ENCODE measurements around the gene MZT2B. TPM values are rescaled to one million over a fixed set of nuclear protein-coding genes. Genes with fewer than 3 reads are reported as not detected.
"Not testable (repeated sequence)": the region's sequence is repeated elsewhere in the genome, so short reads cannot be mapped to it uniquely, and the experiment has no call there.

The MZT2B gene
- total and polyA plus RNA-seq, 9 of the 15 experiments (the other 6 are each of a cell fraction or from before 2014, with no cell fraction given): 5.1 to 435 (median 102) TPM

DNA sequence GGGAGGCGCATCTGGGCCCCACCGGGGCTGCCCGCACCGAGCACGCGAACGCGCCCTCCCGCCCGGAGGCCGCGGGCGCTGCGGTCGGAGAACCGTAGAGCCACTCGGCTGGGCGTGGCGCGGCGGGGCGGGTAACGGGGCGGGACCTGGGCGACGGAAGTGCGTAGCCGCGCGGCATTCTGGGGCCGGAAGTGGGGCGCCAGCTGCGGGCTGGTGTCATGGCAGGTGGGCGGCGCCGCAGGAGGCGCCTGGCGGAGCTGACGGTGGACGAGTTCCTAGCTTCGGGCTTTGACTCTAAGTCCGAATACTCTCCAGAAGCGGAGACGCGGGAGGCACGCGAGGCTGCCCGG lies 47.1 kb downstream of the MZT2B start:
- peak overlapping the region; percentile 70; the same call in 1 of the 2 replicates for H2AFZ ChIP-seq (ENCODE audit: low read depth, low read length)
- ATAC-seq (peak; percentile 99), DNase-seq (ENCODE audit: extremely low read depth in 1 of 4, low spot score in 3 of 4) (peak; percentile 84 to 91 (median 84))
- H3K9me3 ChIP-seq (replicated peaks; ENCODE audit: control insufficient read depth, insufficient read depth, low read depth, low read length); H3K36me3 ChIP-seq (ENCODE audit: control insufficient read depth, insufficient read depth, low read length); CTCF ChIA-PET (ENCODE audit: low intra/inter-chr PET ratio); H3K79me2 ChIP-seq (ENCODE audit: control insufficient read depth, insufficient read depth, low read length); POLR2A ChIA-PET; H3K9me1 ChIP-seq (ENCODE audit: control insufficient read depth, insufficient read depth, low read length); BruUV-seq (replicated peaks); H3K27ac ChIP-seq (ENCODE audit: extremely low read depth, low read depth, low read length); H3K27me3 ChIP-seq (ENCODE audit: control insufficient read depth in 2 of 2, insufficient read depth in 2 of 2, low read length in 2 of 2); in situ Hi-C loops (cut with MboI); intact Hi-C loops (cut with micrococcal nuclease); H4K20me1 ChIP-seq (replicated peaks; ENCODE audit: control insufficient read depth, insufficient read depth, low read length); FAIRE-seq: not testable (repeated sequence)
- H3K9ac ChIP-seq (ENCODE audit: insufficient read depth in 1 of 2, low read depth in 2 of 2, low read length in 2 of 2): peak overlapping the region; percentile 56 to 87; a peak in 3 of 4 replicates
- peaks cover 0 to 35% of the 10 kb centered on the region in 2 experiments; a peak in 2 of 5 replicates for H3K4me1 ChIP-seq (replicated peaks in 1 of 2; ENCODE audit: control insufficient read depth in 2 of 2, insufficient read depth in 2 of 2, low read length in 2 of 2)
- 0% methylated on average over 10 of the region's 48 CpGs for WGBS (ENCODE audit: insufficient coverage, low coverage, missing lambda C conversion rate)
- H3K4me2 ChIP-seq (ENCODE audit: insufficient read depth, low read length): peak overlapping the region; percentile 78; the same call in 1 of the 2 replicates
- H3K4me3 ChIP-seq: peak overlapping the region; percentile 65
- peak; percentile 63; the same call in 1 of the 2 replicates for TF ChIP-seq RBFOX2 (IDR thresholded peaks at IDR 0.05; ENCODE audit: low read depth, low read length)
- TF ChIP-seq, protein P1, sequence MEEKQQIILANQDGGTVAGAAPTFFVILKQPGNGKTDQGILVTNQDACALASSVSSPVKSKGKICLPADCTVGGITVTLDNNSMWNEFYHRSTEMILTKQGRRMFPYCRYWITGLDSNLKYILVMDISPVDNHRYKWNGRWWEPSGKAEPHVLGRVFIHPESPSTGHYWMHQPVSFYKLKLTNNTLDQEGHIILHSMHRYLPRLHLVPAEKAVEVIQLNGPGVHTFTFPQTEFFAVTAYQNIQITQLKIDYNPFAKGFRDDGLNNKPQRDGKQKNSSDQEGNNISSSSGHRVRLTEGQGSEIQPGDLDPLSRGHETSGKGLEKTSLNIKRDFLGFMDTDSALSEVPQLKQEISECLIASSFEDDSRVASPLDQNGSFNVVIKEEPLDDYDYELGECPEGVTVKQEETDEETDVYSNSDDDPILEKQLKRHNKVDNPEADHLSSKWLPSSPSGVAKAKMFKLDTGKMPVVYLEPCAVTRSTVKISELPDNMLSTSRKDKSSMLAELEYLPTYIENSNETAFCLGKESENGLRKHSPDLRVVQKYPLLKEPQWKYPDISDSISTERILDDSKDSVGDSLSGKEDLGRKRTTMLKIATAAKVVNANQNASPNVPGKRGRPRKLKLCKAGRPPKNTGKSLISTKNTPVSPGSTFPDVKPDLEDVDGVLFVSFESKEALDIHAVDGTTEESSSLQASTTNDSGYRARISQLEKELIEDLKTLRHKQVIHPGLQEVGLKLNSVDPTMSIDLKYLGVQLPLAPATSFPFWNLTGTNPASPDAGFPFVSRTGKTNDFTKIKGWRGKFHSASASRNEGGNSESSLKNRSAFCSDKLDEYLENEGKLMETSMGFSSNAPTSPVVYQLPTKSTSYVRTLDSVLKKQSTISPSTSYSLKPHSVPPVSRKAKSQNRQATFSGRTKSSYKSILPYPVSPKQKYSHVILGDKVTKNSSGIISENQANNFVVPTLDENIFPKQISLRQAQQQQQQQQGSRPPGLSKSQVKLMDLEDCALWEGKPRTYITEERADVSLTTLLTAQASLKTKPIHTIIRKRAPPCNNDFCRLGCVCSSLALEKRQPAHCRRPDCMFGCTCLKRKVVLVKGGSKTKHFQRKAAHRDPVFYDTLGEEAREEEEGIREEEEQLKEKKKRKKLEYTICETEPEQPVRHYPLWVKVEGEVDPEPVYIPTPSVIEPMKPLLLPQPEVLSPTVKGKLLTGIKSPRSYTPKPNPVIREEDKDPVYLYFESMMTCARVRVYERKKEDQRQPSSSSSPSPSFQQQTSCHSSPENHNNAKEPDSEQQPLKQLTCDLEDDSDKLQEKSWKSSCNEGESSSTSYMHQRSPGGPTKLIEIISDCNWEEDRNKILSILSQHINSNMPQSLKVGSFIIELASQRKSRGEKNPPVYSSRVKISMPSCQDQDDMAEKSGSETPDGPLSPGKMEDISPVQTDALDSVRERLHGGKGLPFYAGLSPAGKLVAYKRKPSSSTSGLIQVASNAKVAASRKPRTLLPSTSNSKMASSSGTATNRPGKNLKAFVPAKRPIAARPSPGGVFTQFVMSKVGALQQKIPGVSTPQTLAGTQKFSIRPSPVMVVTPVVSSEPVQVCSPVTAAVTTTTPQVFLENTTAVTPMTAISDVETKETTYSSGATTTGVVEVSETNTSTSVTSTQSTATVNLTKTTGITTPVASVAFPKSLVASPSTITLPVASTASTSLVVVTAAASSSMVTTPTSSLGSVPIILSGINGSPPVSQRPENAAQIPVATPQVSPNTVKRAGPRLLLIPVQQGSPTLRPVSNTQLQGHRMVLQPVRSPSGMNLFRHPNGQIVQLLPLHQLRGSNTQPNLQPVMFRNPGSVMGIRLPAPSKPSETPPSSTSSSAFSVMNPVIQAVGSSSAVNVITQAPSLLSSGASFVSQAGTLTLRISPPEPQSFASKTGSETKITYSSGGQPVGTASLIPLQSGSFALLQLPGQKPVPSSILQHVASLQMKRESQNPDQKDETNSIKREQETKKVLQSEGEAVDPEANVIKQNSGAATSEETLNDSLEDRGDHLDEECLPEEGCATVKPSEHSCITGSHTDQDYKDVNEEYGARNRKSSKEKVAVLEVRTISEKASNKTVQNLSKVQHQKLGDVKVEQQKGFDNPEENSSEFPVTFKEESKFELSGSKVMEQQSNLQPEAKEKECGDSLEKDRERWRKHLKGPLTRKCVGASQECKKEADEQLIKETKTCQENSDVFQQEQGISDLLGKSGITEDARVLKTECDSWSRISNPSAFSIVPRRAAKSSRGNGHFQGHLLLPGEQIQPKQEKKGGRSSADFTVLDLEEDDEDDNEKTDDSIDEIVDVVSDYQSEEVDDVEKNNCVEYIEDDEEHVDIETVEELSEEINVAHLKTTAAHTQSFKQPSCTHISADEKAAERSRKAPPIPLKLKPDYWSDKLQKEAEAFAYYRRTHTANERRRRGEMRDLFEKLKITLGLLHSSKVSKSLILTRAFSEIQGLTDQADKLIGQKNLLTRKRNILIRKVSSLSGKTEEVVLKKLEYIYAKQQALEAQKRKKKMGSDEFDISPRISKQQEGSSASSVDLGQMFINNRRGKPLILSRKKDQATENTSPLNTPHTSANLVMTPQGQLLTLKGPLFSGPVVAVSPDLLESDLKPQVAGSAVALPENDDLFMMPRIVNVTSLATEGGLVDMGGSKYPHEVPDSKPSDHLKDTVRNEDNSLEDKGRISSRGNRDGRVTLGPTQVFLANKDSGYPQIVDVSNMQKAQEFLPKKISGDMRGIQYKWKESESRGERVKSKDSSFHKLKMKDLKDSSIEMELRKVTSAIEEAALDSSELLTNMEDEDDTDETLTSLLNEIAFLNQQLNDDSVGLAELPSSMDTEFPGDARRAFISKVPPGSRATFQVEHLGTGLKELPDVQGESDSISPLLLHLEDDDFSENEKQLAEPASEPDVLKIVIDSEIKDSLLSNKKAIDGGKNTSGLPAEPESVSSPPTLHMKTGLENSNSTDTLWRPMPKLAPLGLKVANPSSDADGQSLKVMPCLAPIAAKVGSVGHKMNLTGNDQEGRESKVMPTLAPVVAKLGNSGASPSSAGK (IDR thresholded peaks at IDR 0.05): peak; percentile 61
- TF ChIP-seq ELF1 (tag; IDR thresholded peaks at IDR 0.05): peak; percentile 50; the same call in 1 of the 2 replicates
- TF ChIP-seq SP1 (CRISPR knock-in tag; IDR thresholded peaks at IDR 0.05): peak; percentile 44; the same call in 1 of the 2 replicates
- TF ChIP-seq ZBTB7A (IDR thresholded peaks at IDR 0.05; ENCODE audit: borderline replicate concordance, control insufficient read depth, low read depth, low read length): peak; percentile 28; the same call in 1 of the 2 replicates
- peak; percentile 91 for TF ChIP-seq GABPB1 (CRISPR knock-in tag; IDR thresholded peaks at IDR 0.05)
- peak in 2 of 3 experiments; percentile 67 to 69 for TF ChIP-seq YY1 (IDR thresholded peaks at IDR 0.05; ENCODE audit: borderline replicate concordance in 1 of 3, control insufficient read depth in 1 of 3, extremely low read depth in 1 of 3, insufficient read depth in 3 of 3, insufficient read length in 1 of 3, insufficient replicate concordance in 2 of 3, low read depth in 1 of 3, low read length in 2 of 3)
- TF ChIP-seq ESRRA (IDR thresholded peaks at IDR 0.05; ENCODE audit: borderline replicate concordance, low read depth): peak; percentile 25; the same call in 1 of the 2 replicates
- TF ChIP-seq POLR2A (conservative IDR thresholded peaks at IDR 0.05): 0 out of 2 replicates have a peak, but pooled peaks have one; percentile 45

Measured in K562 (cell line).